Smooth muscle cell of trachea (primary cell): ENCODE results near the gene NAE1. TPM values are rescaled to one million over a fixed set of nuclear protein-coding genes. Genes with fewer than 3 reads are reported as not detected.

ENCODE experiments used
- total RNA-seq: library from RNA; depleted of rRNA; stranded (reverse); fragments of >200 nt; gene quantifications from 2 replicates; pipeline ENCODE4 v1.2.1, GENCODE V29; 2014

Gene NAE1
- 53.1 and 78.5 TPM in 2 replicates for total RNA-seq

DNA sequence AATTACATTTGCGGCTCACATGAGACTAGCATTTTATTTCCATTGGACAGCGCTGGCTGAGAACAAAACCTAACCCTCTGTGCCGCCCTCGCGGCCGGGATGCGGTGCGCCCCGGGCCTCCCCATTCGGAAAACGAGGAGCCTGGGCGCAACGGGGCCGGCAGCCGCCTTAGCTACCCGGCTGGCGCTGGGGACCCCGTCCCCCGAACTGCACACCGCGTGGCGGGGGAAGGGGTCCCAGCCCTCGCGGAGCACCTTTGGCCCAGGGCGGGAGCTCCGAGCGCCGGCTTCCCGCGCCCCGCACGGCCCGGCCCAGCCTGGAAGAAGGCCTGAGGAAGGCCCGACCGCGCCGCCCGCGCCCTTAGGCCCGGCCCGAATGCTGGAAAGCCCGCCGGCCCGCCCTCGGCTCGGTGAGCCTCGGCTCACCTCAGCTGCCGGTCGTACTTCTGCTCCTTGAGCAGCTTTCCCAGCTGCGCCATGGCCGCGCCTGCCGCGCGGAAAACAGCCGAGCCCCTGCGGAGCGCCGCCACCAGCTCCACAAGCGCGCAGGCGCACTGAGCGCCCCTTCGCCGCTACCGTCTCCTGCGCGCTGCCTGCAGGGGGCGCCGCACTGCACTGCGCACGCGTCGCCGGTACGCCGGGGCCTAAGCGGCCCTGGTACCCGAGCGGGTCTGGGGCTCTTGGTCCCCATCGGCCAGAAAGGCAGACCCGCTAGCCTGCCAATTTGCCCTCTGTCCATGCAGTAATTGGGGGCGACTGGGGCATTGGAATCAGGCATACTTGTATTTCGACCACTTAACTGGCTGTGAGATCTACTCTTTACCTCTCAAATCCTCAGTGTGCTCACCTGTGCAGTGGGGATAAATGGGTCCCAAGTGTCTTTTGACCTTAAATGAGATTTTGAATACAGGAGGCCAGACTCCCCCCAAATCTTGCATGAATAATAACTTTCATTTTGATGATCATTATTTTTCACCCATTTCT is at the start of gene NAE1:
Gene NAE1 (minus strand): TSS at position 555 of the 983 bp plus-strand sequence. CDS start 77 bp downstream, at position 478.

DNA sequence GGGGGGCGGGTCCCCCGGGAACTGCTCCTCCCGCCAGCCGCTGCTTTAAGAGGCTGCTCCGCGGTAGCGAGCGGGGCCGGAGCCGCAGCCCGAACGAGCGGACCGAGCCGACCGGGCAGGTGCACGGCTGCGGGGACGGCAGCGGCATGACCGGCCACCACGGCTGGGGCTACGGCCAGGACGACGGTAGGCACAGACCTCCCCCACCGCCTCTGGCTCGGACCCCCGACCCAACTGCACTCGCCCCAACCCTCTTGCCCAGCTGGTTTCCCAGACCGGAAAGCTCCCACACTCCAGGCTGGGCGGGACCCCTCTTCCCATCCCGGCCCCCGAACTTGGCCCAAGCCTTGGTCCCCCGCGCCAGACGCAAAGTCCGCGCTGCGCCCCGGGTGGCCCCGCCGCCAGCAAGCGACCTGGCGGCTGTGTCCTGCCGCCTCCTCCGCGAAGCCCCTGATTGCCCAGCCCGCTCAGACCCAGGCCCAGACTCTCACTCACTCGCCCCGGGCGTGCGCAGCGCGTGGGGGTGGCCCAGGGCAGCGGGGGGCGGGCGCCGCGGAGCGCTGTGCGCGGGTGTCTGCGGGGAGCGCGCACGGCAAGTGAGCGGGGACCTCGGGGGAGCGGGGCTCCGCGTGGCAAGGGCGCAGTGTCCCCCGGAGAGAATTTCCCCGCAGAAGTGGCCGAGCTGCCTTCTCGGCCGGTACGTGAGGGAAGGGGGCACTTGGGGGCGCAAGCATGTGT is 13.7 kb upstream of the NAE1 start, which contains the start of gene CA7:
Gene CA7 (plus strand): TSS at position 73 of the 738 bp plus-strand sequence. CDS start 74 bp downstream, at position 147.

DNA sequence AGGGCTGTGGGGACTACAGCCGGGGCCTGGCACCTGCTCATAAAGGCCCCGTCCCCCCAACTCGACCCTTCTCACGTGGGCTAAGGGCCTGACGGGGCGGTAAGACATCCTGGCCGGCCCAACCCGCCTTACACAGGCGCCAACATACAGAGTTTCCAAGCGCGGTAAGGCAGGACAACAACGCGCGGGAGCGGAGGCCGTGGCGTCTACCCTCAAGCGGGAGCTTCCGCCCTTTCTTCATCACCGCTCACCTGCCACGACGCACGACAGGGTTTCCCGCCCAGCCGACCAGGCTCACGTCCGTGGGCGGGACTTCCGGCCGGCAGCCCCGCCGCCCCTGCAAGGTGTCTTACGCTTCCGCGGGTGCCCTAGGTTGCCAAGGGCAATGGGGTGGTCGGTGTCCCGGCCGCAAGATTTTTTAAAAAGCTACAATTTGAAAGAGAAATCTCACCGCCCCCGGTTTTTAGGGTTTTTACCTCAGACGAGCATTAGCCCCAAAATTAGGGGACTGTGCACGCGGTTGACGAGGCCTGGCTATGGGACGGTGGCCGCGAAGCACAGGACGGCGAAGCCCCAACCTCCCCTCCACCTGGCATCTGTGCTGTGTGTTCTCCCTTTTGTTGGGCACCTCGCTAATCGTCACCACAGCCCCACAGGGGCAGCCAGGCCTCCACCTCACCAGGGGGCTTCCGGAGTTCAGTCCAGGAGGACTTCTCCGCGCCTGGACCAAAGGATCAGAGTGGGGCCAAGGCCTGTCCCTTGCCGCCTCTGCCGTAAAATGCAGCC is 29.3 kb downstream of the NAE1 start, which contains the start of gene TERB1:
Gene TERB1 (minus strand): TSS at position 265 of the 786 bp plus-strand sequence. CDS start 4,786 bp downstream, outside the sequence.

Other genes with a start within 250 kb of the NAE1 start
- 7.1 and 12.2 TPM in 2 replicates for gene CMTM3, start 226.3 kb downstream of the NAE1 start, total RNA-seq
- 7.7 and 8.9 TPM in 2 replicates for gene CMTM4, start 134.2 kb downstream of the NAE1 start, total RNA-seq
- gene DYNC1LI2, start 79.4 kb downstream of the NAE1 start, total RNA-seq: 179 and 194 TPM in 2 replicates
- not detected in 2 replicates for gene TERB1, start 29.4 kb downstream of the NAE1 start, total RNA-seq
- gene CA7, start 13.4 kb upstream of the NAE1 start, total RNA-seq: not detected in 2 replicates
- gene PDP2, start 49.5 kb upstream of the NAE1 start, total RNA-seq: 6.1 and 14.5 TPM in 2 replicates
- gene CDH16, start 87.9 kb upstream of the NAE1 start, total RNA-seq: under 0.01 and 0.17 TPM in 2 replicates
- gene RRAD, start 94.6 kb upstream of the NAE1 start, total RNA-seq: 1.7 and 26.5 TPM in 2 replicates
- gene CIAO2B, start 103.4 kb upstream of the NAE1 start, total RNA-seq: 127 and 153 TPM in 2 replicates
- 26.3 and 56.6 TPM in 2 replicates for gene CES2, start 104.5 kb upstream of the NAE1 start, total RNA-seq
- gene CES3, start 130.3 kb upstream of the NAE1 start, total RNA-seq: 0.66 and 1.9 TPM in 2 replicates
- gene CES4A, start 157.6 kb upstream of the NAE1 start, total RNA-seq: 1.6 and 6.5 TPM in 2 replicates
- 53.4 and 89.9 TPM in 2 replicates for gene CBFB, start 198.2 kb upstream of the NAE1 start, total RNA-seq